Mucosa of rectum (tissue), 2 donors: ENCODE data around the gene JAZF1.

Source experiments
- H3K27ac ChIP-seq, 2 donors: one replicate each; pipeline ENCODE4 v1.7.0; 2013; ENCODE audit warnings: inconsistent platforms in 2 of 2, low read depth in 2 of 2, low read length in 2 of 2
- H3K27me3 ChIP-seq, 2 donors: one replicate each; pipeline ENCODE4 v1.7.0; 2013; ENCODE audit warnings: low read length in 2 of 2; ENCODE audit not compliant: control insufficient read depth in 2 of 2, insufficient read depth in 2 of 2
- H3K36me3 ChIP-seq, 2 donors: one replicate each; pipeline ENCODE4 v1.7.0; 2013; ENCODE audit warnings: low read length in 2 of 2; ENCODE audit not compliant: control insufficient read depth in 2 of 2, insufficient read depth in 2 of 2
- H3K4me1 ChIP-seq, 2 donors: one replicate each; pipeline ENCODE4 v1.7.0; 2013; ENCODE audit warnings: low read length in 2 of 2, mild to moderate bottlenecking in 1 of 2; ENCODE audit not compliant: control insufficient read depth in 2 of 2, insufficient read depth in 2 of 2
- H3K4me3 ChIP-seq, 2 donors: one replicate each; pipeline ENCODE4 v1.7.0; 2013; ENCODE audit warnings: low read length in 2 of 2
- H3K9ac ChIP-seq, 2 donors: one replicate each; pipeline ENCODE4 v1.7.0; 2013; ENCODE audit warnings: low read length in 2 of 2, low read depth in 1 of 2, mild to moderate bottlenecking in 1 of 2
- H3K9me3 ChIP-seq, 2 donors: one replicate each; pipeline ENCODE4 v1.7.0; 2013; ENCODE audit warnings: low read length in 2 of 2; ENCODE audit not compliant: control insufficient read depth in 2 of 2
- donor health status: healthy.
- donor health status: Normal muscosa, but diverticular disease.

Gene JAZF1

GRCh38 chr7:28128608-28129007 lies 52.0 kb downstream of the JAZF1 start:
- H3K9me3 ChIP-seq: no peaks in the 10 kb centered on the region
- no peak overlapping the region for H3K9ac ChIP-seq
- H3K36me3 ChIP-seq: no peaks in the 10 kb centered on the region
- no peak overlapping the region for H3K4me3 ChIP-seq
- no peaks in the 10 kb centered on the region for H3K27me3 ChIP-seq
- H3K27ac ChIP-seq: no peak overlapping the region
- no peaks in the 10 kb centered on the region for H3K4me1 ChIP-seq

DNA sequence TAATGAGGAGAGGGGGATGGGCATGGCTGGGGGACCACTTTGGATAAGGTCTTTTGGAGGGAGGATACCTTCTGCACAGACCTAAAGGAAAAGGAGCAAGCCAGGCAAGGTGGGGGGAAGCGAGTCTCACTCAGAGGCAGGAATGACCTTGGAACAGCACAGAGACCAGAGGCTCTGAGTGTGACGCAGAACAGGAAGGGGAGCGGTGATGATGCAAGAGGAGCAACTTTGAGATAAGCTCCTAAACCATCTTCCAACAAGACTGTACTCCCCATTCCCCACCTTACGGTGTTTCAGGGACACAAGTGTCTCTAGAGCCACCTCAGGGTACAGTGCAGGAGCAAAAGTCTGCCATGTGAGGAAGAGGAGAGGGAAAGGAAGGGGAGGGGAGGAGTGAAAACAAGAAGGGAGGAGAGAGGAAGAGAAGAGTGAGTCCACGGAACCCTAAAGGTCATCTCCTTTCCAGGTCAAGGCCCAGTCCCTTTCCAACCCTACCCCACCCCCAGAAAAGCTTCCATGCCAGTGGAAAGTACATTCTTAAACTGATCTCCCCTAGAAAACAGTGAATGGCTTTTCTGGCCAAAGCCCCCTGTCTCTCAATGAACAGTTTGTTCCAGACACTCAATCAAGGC lies 54.1 kb downstream of the JAZF1 start:
- H3K9ac ChIP-seq: no peak overlapping the region
- no peak overlapping the region for H3K4me3 ChIP-seq
- no peaks in the 10 kb centered on the region for H3K27me3 ChIP-seq
- no peak overlapping the region for H3K27ac ChIP-seq
- H3K36me3 ChIP-seq: no peaks in the 10 kb centered on the region
- no peaks in the 10 kb centered on the region for H3K4me1 ChIP-seq
- no peaks in the 10 kb centered on the region for H3K9me3 ChIP-seq

DNA sequence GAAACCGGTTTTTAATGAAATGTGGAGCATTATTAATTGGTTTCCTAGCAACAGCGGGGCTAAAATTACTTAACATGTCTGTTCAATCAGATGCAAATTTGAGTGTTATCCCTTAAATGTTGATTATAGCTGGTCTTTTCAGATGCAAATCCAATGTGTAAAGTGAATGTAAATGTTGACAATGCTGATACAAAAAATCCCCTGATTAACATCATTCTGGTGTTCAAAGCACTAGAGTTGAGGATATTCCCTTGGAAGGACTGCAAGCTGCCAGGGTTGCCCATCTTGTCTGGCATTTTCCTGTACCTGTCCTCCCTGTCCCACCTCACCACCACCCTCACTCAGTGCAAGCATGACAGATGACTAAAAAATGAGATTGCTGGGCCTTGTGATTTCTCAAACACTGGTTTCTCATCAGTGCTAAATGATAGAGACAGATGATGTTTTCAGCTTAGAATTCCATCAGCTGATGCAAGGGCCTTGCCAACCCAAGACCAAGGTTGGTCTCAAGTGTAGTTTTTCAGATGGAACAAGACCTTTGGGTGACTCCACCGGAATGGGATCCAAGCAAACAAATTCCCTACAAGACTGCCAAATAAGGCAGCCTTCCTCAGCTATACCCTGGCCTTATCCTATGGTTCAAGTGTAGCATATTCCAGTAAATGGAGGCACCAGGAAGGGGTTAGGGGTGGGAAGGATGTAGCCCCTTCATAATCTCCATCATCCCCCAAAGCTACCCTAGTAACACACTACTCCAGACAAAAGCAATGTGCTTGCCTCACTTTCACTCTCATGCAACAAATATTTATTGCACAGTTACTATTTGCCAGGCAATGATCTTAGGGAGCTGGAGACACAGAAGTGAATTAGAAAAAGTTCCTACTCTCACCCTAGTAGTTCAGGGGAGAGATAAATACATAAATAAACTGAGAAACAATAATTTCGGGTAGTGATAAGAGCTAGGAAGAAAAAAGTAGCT lies 54.9 kb downstream of the JAZF1 start:
- H3K27me3 ChIP-seq: no peaks in the 10 kb centered on the region
- no peak overlapping the region for H3K27ac ChIP-seq
- H3K4me3 ChIP-seq: no peak overlapping the region
- no peaks in the 10 kb centered on the region for H3K4me1 ChIP-seq
- H3K36me3 ChIP-seq: no peaks in the 10 kb centered on the region
- no peaks in the 10 kb centered on the region for H3K9me3 ChIP-seq
- no peak overlapping the region for H3K9ac ChIP-seq

- Histone ChIP-seq H3K4me3 (no peak overlapping the region), H3K27ac (no peak overlapping the region), H3K36me3 (no peaks in the 10 kb centered on the region), H3K4me1 (no peaks in the 10 kb centered on the region), H3K9me3 (no peaks in the 10 kb centered on the region), H3K9ac (no peak overlapping the region), H3K27me3 (no peaks in the 10 kb centered on the region)
Measured at GRCh38 chr7:28124413-28124812, 56.2 kb downstream of the JAZF1 start.

DNA sequence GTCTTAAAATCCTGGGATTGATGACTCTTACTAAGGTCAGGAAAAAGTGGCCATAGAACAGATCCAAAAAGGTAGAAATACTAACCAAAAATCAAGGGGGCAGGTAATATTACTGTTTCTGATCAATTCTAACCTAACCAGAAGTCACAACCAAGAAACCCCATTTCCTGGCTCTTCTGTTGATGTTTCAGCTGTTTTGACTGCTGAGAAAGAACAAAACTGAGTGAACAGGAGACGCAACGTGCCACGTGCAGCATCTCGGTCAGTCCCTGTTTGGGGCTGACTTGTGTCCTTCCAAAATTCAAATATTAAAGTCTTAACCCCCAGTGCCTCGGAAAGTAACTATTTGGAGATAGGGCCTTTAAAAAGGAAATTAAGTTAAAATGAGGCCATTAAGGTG lies 56.8 kb downstream of the JAZF1 start:
- no peak overlapping the region for H3K27ac ChIP-seq

DNA sequence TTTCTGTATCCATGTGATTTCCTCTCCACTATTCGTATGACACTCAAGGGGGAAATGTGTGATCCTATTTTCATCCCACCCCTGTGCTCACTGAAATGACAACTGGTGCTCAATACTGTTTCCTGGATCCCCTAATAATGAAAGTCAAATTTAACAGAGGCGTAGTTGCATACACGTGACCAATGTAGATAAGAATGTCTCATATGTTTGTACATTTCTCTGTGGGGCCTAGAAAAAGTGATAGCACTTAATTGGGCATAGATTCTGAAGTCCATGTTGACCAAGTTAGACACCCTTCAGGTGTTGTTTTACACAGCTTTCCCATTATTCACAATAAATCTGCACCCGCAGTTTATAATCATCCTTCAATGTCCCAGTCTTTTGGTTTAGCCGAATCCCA lies 59.1 kb downstream of the JAZF1 start:
- Histone ChIP-seq H3K4me1 (no peaks in the 10 kb centered on the region), H3K27ac (no peak overlapping the region)

More for the DNA sequence above, 56.8 kb downstream of the JAZF1 start:
- Histone ChIP-seq H3K27me3 (no peaks in the 10 kb centered on the region), H3K4me3 (no peak overlapping the region), H3K9me3 (no peaks in the 10 kb centered on the region), H3K36me3 (no peaks in the 10 kb centered on the region), H3K4me1 (no peaks in the 10 kb centered on the region), H3K9ac (no peak overlapping the region)

GRCh38 chr7:28116041-28116440 lies 64.6 kb downstream of the JAZF1 start:
- H3K36me3 ChIP-seq: no peaks in the 10 kb centered on the region
- no peak overlapping the region for H3K27ac ChIP-seq
- H3K9me3 ChIP-seq: no peaks in the 10 kb centered on the region
- no peaks in the 10 kb centered on the region for H3K27me3 ChIP-seq
- no peaks in the 10 kb centered on the region for H3K4me1 ChIP-seq
- H3K9ac ChIP-seq: no peak overlapping the region
- H3K4me3 ChIP-seq: no peak overlapping the region

More for the DNA sequence above, 59.1 kb downstream of the JAZF1 start:
- Histone ChIP-seq H3K36me3 (no peaks in the 10 kb centered on the region), H3K9me3 (no peaks in the 10 kb centered on the region), H3K4me3 (no peak overlapping the region), H3K9ac (no peak overlapping the region), H3K27me3 (no peaks in the 10 kb centered on the region)

DNA sequence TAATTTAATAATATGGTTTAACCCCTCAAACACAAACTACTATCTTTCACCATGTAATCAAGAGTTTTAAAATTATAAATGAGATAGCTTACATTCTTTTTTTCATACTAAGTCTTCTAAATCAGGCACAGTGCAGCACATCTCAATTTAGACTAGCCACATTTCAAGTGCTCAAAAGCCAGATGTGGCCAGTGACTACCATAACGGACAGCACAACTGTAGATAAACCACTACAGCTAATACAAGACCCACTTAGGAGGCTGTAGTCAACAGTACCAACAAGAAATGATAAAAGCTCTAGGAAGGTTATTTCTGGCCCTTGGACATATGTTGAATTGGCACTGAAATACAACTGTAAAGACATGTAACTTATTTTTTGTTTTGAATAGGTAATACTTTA lies 65.3 kb downstream of the JAZF1 start:
- Histone ChIP-seq H3K9me3 (no peaks in the 10 kb centered on the region), H3K4me3 (no peak overlapping the region), H3K27me3 (no peaks in the 10 kb centered on the region), H3K9ac (no peak overlapping the region), H3K36me3 (no peaks in the 10 kb centered on the region), H3K4me1 (no peaks in the 10 kb centered on the region), H3K27ac (no peak overlapping the region)

DNA sequence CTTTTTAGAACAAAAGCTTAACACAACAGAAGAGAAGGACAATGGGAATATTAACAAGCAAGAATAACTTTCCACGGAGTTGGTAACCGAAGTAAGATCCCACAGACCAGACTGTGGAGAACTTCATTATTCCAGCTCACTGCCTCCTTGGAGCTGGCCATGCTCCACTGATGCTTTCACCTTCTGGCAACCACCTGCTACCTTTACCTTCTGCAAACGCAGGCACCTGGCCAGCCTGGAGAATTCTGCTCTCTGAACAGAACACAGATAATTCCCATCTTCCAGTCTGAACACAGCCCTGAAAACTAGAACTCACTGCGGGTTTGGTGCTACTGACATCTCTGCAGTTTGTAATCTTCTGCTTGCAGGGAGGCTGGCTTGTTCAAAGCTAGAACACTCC lies 66.5 kb downstream of the JAZF1 start:
- no peaks in the 10 kb centered on the region for H3K27me3 ChIP-seq
- no peaks in the 10 kb centered on the region for H3K9me3 ChIP-seq
- H3K4me1 ChIP-seq: no peaks in the 10 kb centered on the region
- no peak overlapping the region for H3K4me3 ChIP-seq
- H3K27ac ChIP-seq: no peak overlapping the region
- H3K9ac ChIP-seq: no peak overlapping the region
- no peaks in the 10 kb centered on the region for H3K36me3 ChIP-seq

GRCh38 chr7:28112883-28113540 lies 67.6 kb downstream of the JAZF1 start:
- no peaks in the 10 kb centered on the region for H3K36me3 ChIP-seq
- no peaks in the 10 kb centered on the region for H3K27me3 ChIP-seq
- H3K9ac ChIP-seq: no peak overlapping the region
- no peaks in the 10 kb centered on the region for H3K4me1 ChIP-seq
- H3K4me3 ChIP-seq: no peak overlapping the region
- H3K9me3 ChIP-seq: no peaks in the 10 kb centered on the region
- no peak overlapping the region for H3K27ac ChIP-seq
